Mucosa of rectum (tissue), 2 donors: Measurements from ENCODE around the gene PLA2G4D.
"Not testable (repeated sequence)": the region's sequence is repeated elsewhere in the genome, so short reads cannot be mapped to it uniquely, and the experiment has no call there.

ENCODE experiments used
- H3K27ac ChIP-seq, 2 donors: one replicate each; pipeline ENCODE4 v1.7.0; 2013; ENCODE audit warnings: inconsistent platforms in 2 of 2, low read depth in 2 of 2, low read length in 2 of 2
- H3K27me3 ChIP-seq, 2 donors: one replicate each; pipeline ENCODE4 v1.7.0; 2013; ENCODE audit warnings: low read length in 2 of 2; ENCODE audit not compliant: control insufficient read depth in 2 of 2, insufficient read depth in 2 of 2
- H3K36me3 ChIP-seq, 2 donors: one replicate each; pipeline ENCODE4 v1.7.0; 2013; ENCODE audit warnings: low read length in 2 of 2; ENCODE audit not compliant: control insufficient read depth in 2 of 2, insufficient read depth in 2 of 2
- H3K4me1 ChIP-seq, 2 donors: one replicate each; pipeline ENCODE4 v1.7.0; 2013; ENCODE audit warnings: low read length in 2 of 2, mild to moderate bottlenecking in 1 of 2; ENCODE audit not compliant: control insufficient read depth in 2 of 2, insufficient read depth in 2 of 2
- H3K4me3 ChIP-seq, 2 donors: one replicate each; pipeline ENCODE4 v1.7.0; 2013; ENCODE audit warnings: low read length in 2 of 2
- H3K9ac ChIP-seq, 2 donors: one replicate each; pipeline ENCODE4 v1.7.0; 2013; ENCODE audit warnings: low read length in 2 of 2, low read depth in 1 of 2, mild to moderate bottlenecking in 1 of 2
- H3K9me3 ChIP-seq, 2 donors: one replicate each; pipeline ENCODE4 v1.7.0; 2013; ENCODE audit warnings: low read length in 2 of 2; ENCODE audit not compliant: control insufficient read depth in 2 of 2
- donor health status: healthy.
- donor health status: Normal muscosa, but diverticular disease.

Gene PLA2G4D

DNA sequence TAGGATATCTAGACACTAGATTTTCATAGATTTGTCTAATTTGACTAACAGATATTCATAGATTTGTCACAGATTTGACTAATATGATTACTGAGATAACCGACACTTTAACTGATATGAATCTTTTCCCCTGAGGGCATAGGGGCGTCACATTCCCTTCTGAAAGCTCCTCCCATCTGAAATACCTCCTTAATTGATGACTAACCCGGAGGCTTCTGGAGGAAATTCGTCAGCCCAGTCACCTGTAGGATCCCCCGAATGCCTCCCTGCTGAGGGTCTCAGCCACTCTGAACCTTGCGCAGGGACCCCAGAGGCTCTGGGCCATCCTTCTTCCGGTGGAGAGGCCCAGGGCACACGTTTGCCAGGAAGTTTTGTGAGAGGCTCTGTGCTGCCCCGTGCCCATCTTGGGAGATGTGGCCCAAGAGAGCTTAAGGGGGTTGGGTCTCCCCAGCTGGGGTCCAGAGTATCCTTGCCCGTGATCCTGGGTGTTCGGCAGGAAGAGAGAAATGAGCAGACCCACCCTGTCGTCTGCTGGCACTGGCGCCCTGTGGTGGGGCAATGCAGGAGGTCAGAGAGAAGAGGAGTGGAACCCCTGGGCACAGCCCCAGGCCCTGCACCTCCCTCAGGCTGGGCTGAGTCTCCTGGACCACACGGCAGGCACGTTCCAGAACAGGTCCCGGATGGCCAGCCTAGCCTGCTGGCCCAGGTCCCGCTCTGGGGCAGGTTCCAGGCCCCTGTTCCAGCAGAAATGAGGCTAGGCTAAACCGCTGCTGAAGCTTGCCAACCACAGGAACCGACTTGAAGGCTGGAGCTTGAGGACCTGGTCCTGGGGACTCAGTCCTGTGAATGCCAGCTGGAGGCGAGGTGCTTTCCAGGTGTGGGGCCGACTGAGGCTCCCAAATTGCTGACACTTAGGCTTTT lies 1.7 kb downstream of the PLA2G4D start:
- H3K9me3 ChIP-seq, result no peaks in the 10 kb centered on the region
- peaks cover 7 to 14% of the 10 kb centered on the region in 2 donors for H3K4me1 ChIP-seq
- no peak overlapping the region for H3K4me3 ChIP-seq
- no peaks in the 10 kb centered on the region for H3K27me3 ChIP-seq
- H3K36me3 ChIP-seq, result no peaks in the 10 kb centered on the region
- H3K27ac ChIP-seq, result no peak overlapping the region
- no peak overlapping the region for H3K9ac ChIP-seq

DNA sequence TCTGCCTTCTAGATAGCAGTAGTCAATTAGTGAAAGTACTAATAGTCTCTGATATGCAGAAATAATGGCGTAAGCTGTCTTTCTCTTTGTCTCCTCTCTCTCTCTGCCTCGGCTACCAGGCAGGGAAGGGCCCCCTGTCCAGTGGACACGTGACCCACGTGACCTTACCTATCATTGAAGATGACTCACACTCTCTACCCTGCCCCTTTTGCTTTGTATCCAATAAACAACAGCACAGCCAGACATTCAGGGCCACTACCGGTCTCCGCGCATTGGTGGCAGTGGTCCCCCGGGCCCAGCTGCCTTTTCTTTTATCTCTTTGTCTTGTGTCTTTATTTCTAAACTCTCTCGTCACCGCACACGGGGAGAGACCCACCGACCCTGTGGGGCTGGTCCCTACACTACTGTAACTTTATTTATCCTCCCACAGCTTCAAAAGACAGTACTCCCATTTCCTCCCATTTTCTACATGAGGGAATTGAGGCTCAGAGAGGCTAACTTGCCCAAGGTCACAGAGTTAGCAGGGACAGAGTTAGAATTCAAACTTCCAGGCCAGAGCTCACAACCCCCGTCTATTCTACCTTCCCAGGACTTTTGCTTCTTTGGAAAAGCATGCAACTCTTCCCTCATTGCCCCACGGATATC lies 2.5 kb downstream of the PLA2G4D start:
- H3K9ac ChIP-seq, H3K4me3 ChIP-seq, H3K9me3 ChIP-seq, H3K36me3 ChIP-seq, H3K27ac ChIP-seq, H3K27me3 ChIP-seq: not testable (repeated sequence)
- H3K4me1 ChIP-seq, result peaks cover 7 to 14% of the 10 kb centered on the region in 2 donors

DNA sequence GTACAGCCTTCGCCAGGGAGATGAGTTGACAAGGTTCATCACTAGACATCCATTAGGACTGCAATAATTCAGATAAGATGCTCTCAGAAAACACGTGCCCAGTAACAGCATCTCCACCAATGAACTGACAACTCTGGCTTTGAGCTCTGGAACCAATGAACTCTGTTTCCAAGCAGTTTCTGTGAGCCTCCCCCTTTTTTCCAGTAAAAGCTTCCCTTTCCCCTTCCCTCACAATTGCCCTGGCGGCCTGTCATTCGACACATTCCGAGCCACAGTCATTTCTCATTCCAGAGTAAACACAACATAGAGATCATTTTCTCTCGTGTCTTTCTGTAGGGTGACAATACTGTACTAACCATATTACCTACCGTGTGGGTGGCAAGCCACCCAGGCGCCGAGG lies 3.6 kb downstream of the PLA2G4D start:
- Histone ChIP-seq H3K4me3 (no peak overlapping the region), H3K27me3 (no peaks in the 10 kb centered on the region), H3K27ac (no peak overlapping the region), H3K9me3 (no peaks in the 10 kb centered on the region), H3K4me1 (peaks cover 7 to 14% of the 10 kb centered on the region in 2 donors), H3K36me3 (no peaks in the 10 kb centered on the region), H3K9ac (no peak overlapping the region)

DNA sequence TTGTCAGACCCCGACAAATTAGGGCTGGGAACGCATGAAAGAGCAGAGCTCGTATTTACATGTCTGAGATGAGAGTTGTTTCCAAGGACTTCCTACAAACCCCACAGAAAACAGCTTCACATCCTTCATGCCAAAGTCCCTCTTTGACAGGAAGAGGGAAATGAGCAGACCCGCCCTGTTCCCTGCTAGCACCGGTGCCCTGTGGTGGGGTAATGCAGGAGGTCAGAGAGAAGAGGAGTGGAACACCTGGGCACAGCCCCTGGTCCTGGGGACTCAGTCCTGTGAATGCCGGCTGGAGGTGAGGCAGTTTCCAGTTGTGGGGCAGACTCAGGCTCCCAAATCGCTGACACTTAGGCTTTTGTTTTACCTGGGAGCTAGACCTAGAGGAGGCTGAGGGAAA lies 4.0 kb downstream of the PLA2G4D start:
- H3K36me3 ChIP-seq, result no peaks in the 10 kb centered on the region
- no peak overlapping the region for H3K4me3 ChIP-seq
- H3K9ac ChIP-seq, result no peak overlapping the region
- no peaks in the 10 kb centered on the region for H3K27me3 ChIP-seq
- H3K27ac ChIP-seq, result no peak overlapping the region
- no peaks in the 10 kb centered on the region for H3K9me3 ChIP-seq
- H3K4me1 ChIP-seq, result peaks cover 7 to 14% of the 10 kb centered on the region in 2 donors

DNA sequence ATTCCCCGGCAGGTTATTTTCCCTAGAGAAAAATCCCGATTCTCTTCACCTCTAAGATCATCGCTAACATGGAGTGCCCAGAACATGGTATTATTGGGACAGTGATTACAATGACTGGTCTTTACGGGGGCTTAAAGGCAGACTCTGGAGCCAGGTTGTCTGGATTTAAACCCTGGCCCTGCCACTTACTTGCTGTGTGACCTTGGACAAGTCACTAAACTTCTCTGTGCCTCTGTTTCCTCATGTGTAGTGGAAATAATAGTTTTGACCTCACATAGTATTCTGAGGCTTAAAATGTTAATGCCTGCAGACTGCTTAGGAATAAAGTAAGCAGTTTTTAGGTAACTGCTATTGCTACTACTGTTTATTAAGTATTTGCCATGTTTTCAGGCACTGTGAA lies 4.4 kb downstream of the PLA2G4D start:
- Histone ChIP-seq H3K9ac (no peak overlapping the region), H3K4me3 (no peak overlapping the region), H3K27ac (no peak overlapping the region), H3K27me3 (no peaks in the 10 kb centered on the region), H3K4me1 (peaks cover 11 to 18% of the 10 kb centered on the region in 2 donors), H3K36me3 (no peaks in the 10 kb centered on the region), H3K9me3 (no peaks in the 10 kb centered on the region)

DNA sequence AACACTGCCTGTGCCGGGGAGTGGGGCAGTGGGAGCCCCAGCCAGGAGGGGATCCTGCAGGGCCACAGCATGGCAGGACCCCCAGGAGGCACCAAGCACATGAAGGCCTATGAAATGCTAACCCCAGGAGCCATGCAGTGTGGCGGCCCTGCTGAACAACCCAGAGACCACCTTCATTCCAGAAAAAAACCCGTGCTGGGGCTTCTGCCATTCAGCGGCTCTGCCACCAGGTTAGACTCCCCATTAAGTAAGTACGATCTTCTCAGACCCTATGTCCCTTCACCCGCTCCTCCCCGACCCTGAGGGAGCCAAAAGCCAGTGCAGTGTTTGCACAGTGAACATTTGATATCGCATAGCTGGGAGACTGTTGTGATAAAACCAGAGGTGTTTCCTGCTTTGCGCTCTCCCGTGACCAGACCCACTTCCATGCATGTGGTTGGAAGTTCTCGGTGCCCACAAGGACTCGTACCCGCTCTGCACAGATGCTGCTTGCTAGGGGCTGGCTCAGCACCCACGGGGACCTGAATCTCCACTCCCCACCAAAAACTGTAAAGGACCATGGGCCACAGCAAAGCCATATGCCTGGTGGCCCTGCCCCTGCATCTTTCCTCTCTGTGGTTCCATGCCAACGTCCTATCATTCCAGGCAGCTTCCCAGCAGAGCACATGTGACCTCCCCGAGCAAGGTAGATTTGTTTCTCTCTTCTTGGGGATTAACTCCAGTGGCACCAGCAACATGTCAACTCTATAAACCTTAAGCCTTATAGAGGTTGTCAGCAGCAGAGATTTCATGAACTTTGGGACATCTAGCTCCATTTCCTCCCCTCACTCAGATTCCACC lies 5.3 kb downstream of the PLA2G4D start:
- H3K4me1 ChIP-seq, result peaks cover 16 to 26% of the 10 kb centered on the region in 2 donors
- H3K4me3 ChIP-seq, result no peak overlapping the region
- no peak overlapping the region for H3K9ac ChIP-seq
- no peaks in the 10 kb centered on the region for H3K27me3 ChIP-seq
- H3K9me3 ChIP-seq, result no peaks in the 10 kb centered on the region
- H3K36me3 ChIP-seq, result no peaks in the 10 kb centered on the region
- no peak overlapping the region for H3K27ac ChIP-seq

DNA sequence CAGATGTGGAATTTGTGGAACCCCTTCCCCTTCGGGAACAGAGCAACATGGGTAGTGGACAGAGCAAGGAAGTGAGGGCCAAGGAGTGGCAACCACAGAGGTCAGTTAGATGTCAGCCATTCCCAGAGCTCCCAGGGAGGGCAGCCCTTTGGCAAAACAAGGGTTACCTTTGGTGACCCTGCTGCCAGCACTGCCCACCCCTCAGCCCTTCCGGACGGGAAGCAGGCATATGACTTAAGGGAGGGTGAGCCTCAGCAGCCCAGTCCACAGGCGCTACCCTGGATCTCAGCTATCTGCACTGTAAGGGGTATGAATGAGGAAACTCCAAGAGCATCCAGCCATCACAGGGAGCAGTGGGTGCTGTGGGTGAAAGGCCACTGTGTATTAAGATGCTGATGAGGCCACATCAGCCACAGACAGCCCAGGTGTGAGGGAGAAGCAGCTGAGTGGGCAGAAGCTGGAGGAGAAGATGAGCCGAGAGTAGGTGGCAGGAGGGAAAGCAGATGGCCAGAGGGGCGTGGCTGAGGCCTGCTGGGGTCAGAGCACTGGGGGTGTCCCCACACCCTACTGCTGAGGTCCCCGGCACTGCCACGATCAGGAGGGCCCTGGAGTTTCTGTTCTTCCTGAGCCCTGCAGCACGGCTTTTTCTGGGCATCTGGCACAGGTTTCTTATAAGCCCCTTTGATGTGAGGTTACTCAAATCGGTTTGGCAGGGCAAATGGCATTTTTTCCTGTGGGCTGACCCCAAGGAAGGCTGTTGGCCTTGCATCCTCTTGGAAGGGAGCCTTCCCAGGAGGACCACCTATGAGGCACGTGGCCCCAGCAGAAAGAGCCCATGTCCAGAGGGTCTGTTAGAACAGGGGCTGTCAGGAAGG lies 6.2 kb downstream of the PLA2G4D start:
- H3K27ac ChIP-seq, result no peak overlapping the region
- no peaks in the 10 kb centered on the region for H3K9me3 ChIP-seq
- H3K27me3 ChIP-seq, result no peaks in the 10 kb centered on the region
- H3K9ac ChIP-seq, result no peak overlapping the region
- no peak overlapping the region for H3K4me3 ChIP-seq
- H3K4me1 ChIP-seq, result peaks cover 18 to 28% of the 10 kb centered on the region in 2 donors
- H3K36me3 ChIP-seq, result no peaks in the 10 kb centered on the region

DNA sequence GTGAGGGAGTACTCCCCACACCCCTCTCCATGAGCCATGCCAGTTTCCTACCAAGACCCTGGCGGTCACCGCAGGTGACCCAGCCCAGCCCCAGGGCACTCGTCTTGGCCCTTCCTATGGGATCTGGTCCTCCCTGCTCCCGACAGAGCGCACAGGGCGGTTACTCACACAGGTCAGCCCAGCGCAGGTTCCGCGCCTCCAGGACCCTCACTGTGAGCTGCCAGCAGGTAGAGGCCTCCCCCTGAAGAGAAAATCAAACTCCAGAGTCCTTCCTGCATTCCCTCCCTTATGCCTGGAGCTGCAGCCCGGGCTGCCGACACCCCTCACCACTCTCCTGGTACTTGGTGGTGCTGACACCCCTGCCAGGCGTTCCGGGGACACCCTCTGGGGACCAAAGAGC lies 6.9 kb downstream of the PLA2G4D start:
- Histone ChIP-seq H3K27ac (no peak overlapping the region), H3K36me3 (no peaks in the 10 kb centered on the region), H3K4me3 (no peak overlapping the region), H3K9me3 (no peaks in the 10 kb centered on the region), H3K4me1 (peaks cover 18 to 28% of the 10 kb centered on the region in 2 donors), H3K27me3 (no peaks in the 10 kb centered on the region), H3K9ac (no peak overlapping the region)

DNA sequence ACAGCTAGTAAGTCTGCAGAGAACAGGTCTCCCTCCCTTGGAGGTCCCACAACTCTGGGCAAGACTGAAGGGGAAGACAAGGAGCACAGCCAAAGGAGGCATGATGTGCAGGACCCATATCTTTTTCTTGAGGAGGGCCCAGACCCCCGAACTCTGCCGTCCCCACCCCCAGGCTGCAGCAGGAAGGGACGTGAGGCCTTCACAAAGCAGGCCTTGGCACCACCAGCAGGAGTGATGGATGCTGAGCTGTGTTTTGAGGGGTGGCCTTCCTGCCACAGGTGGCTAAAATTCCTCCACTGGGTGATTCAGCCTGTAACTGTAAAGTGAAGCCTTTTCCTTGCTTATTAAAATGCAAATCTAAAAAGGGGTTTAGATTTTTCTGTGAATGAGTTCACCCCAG lies 8.6 kb downstream of the PLA2G4D start:
- H3K27me3 ChIP-seq, result no peaks in the 10 kb centered on the region
- H3K36me3 ChIP-seq, result no peaks in the 10 kb centered on the region
- peaks cover 18 to 28% of the 10 kb centered on the region in 2 donors for H3K4me1 ChIP-seq
- H3K4me3 ChIP-seq, result no peak overlapping the region
- H3K9ac ChIP-seq, result no peak overlapping the region
- no peak overlapping the region for H3K27ac ChIP-seq
- no peaks in the 10 kb centered on the region for H3K9me3 ChIP-seq
